Endothelial cell of umbilical vein (primary cell): ENCODE measurements around the gene KXD1. TPM values are rescaled to one million over a fixed set of nuclear protein-coding genes. Genes with fewer than 3 reads are reported as not detected.
A peak's percentile ranks its signal among the peaks of the same experiment; 100 is the strongest.

Experiments
- BruUV-seq: library from RNA; stranded (reverse); fragments of 400-500 nt; replicated peaks from 2 replicates; lab custom pipeline; 2021; lab: Mats Ljungman, UMichigan
- CTCF ChIA-PET: fragments of 300-600, 350-600 bp; sonication (Branson Sonifier 250); formaldehyde crosslinking; loops from one replicate; lab custom pipeline; 2021; ENCODE audit warnings: antibody characterized with exemption, inconsistent platforms; lab: Charles Lee
- POLR2A ChIA-PET: fragments of 300-600, 350-600 bp; sonication (Branson Sonifier 250); formaldehyde crosslinking; loops from one replicate; lab custom pipeline; 2021; ENCODE audit warnings: antibody characterized with exemption, inconsistent platforms; lab: Charles Lee
- DNase-seq: peaks from one replicate; pipeline ENCODE4 v3.0.0-alpha.2; 2011; ENCODE audit warnings: low read depth, low spot score
- FAIRE-seq: peaks from 2 replicates; lab custom pipeline; 2011; peaks lifted over from hg19 to GRCh38; lab: Jason Lieb, UNC
- H2AFZ ChIP-seq: 2 replicates; pipeline ENCODE4 v1.6.0; 2012; ENCODE audit warnings: low read depth, low read length, control low read depth, inconsistent platforms
- H3K27ac ChIP-seq: 2 replicates; pipeline ENCODE4 v1.5.1; 2011; ENCODE audit warnings: low read depth, mild to moderate bottlenecking, control low read depth, low read length, moderate library complexity; ENCODE audit not compliant: insufficient read depth
- H3K27me3 ChIP-seq, 2 experiments: 2 replicates each; pipeline versions ENCODE4 v1.6.0 to v1.6.1; 2011; ENCODE audit warnings: low read length in 2 of 2, mixed read lengths in 1 of 2; ENCODE audit not compliant: control insufficient read depth in 2 of 2, insufficient read depth in 2 of 2
- H3K36me3 ChIP-seq, 2 experiments: 2 replicates in 1 of 2; 3 replicates in 1 of 2; pipeline ENCODE4 v1.5.1; 2011; ENCODE audit warnings: low read length in 2 of 2, mild to moderate bottlenecking in 1 of 2, moderate library complexity in 1 of 2; ENCODE audit not compliant: control insufficient read depth in 2 of 2, insufficient read depth in 2 of 2; ENCODE audit errors: extremely low read depth in 1 of 2
- H3K4me1 ChIP-seq: 3 replicates; pipeline ENCODE4 v1.5.1; 2011; ENCODE audit warnings: mild to moderate bottlenecking, low read length; ENCODE audit not compliant: control insufficient read depth, insufficient read depth; ENCODE audit errors: extremely low read depth
- H3K4me2 ChIP-seq: 2 replicates; pipeline ENCODE4 v1.6.1; 2011; ENCODE audit warnings: low read length, control low read depth, mixed read lengths; ENCODE audit not compliant: insufficient read depth
- H3K4me3 ChIP-seq, 3 experiments: fragments of 200-600 bp in 1 of 3; sonication (generic), shearing (Covaris generic) in 1 of 3; replicated peaks in 1 of 3; 2 replicates each; pipeline ENCODE4 v1.5.1; 2011 to 2016; ENCODE audit warnings: control low read depth in 3 of 3, low read length in 3 of 3, mild to moderate bottlenecking in 2 of 3, inconsistent platforms in 1 of 3, low read depth in 1 of 3, moderate library complexity in 1 of 3; ENCODE audit not compliant: insufficient read depth in 1 of 3
- H3K79me2 ChIP-seq: 2 replicates; pipeline ENCODE4 v1.6.0; 2012; ENCODE audit warnings: low read length, inconsistent platforms; ENCODE audit not compliant: control insufficient read depth, insufficient read depth
- H3K9ac ChIP-seq: replicated peaks from 2 replicates; pipeline ENCODE3; 2011; ENCODE audit warnings: low read length, control low read depth; ENCODE audit not compliant: insufficient read depth; ENCODE audit errors: extremely low read depth
- H3K9me1 ChIP-seq: replicated peaks from 3 replicates; pipeline ENCODE4 v1.6.0; 2011; ENCODE audit warnings: mild to moderate bottlenecking, low read length; ENCODE audit not compliant: control insufficient read depth, insufficient read depth; ENCODE audit errors: extremely low read depth
- H3K9me3 ChIP-seq: replicated peaks from 2 replicates; pipeline ENCODE4 v1.5.1; 2012; ENCODE audit warnings: low read length, inconsistent platforms; ENCODE audit not compliant: control insufficient read depth, insufficient read depth
- H4K20me1 ChIP-seq: replicated peaks from 2 replicates; pipeline ENCODE3; 2011; ENCODE audit warnings: mild to moderate bottlenecking, low read length; ENCODE audit not compliant: control insufficient read depth, insufficient read depth; ENCODE audit errors: extremely low read depth
- EZH2 ChIP-seq: IDR thresholded peaks from 2 replicates; pipeline ENCODE4 v1.6.1; 2012; ENCODE audit warnings: borderline replicate concordance, low read depth, mild to moderate bottlenecking, moderate library complexity, low read length, inconsistent platforms; ENCODE audit not compliant: severe bottlenecking
- FOS ChIP-seq: IDR thresholded peaks from 2 replicates; pipeline ENCODE4 v1.6.1; 2011; ENCODE audit warnings: mild to moderate bottlenecking, low read length, moderate library complexity, borderline replicate concordance; ENCODE audit not compliant: insufficient read depth
- GATA2 ChIP-seq: IDR thresholded peaks from 2 replicates; pipeline ENCODE4 v1.7.0; 2011; ENCODE audit warnings: low read depth, mild to moderate bottlenecking, moderate library complexity, mixed read lengths, low read length; ENCODE audit not compliant: insufficient read length, insufficient read depth
- MYC ChIP-seq: IDR thresholded peaks from one replicate; pipeline ENCODE4 v1.6.1; 2011; ENCODE audit warnings: mild to moderate bottlenecking, low read depth, low read length
- POLR2A ChIP-seq: IDR thresholded peaks from 2 replicates; pipeline ENCODE4 v1.6.1; 2012; ENCODE audit warnings: low read depth, mild to moderate bottlenecking, control low read depth, low read length
- dilution Hi-C: fragments of 300-500 bp; cut with MboI; formaldehyde crosslinking; loops from one replicate; pipeline ENCODE4 v1.15.0; 2019; ENCODE audit warnings: low sequenced_read_pairs; ENCODE audit not compliant: extremely low pct_ligation_motif_present
- intact Hi-C: fragments of 100-400 bp; cut with micrococcal nuclease; formaldehyde crosslinking; loops from one replicate; pipeline ENCODE4 v1.10.0; 2022
- polyA plus RNA-seq, 4 experiments: library from polyadenylated mRNA; depleted of rRNA in 3 of 4; stranded (reverse) in 3 of 4; unstranded in 1 of 4; fragments of >200 nt; gene quantifications; 2 replicates each; pipeline versions ENCODE4 v1.2.1 to v1.2.3, GENCODE V29; 2011 to 2012; ENCODE audit warnings: missing spikeins in 1 of 4
- total RNA-seq: library from RNA; stranded (reverse); gene quantifications from 2 replicates; pipeline ENCODE4 v1.2.3, GENCODE V29; 2021

The KXD1 gene
- total and polyA plus RNA-seq, 2 donors (not counting 3 experiments of a cell fraction or from before 2014, with no cell fraction given): 134 to 186 TPM

- ChIA-PET POLR2A (no interaction called here), CTCF (interaction anchor here (1.5 kb wide), 1 partner anchor 14 kb away, joined by 5 read pairs; no protein-coding TSS in a partner anchor)
- Histone ChIP-seq H3K4me2 (no peak overlapping the region), H4K20me1 (no peaks in the 10 kb centered on the region), H3K9ac (no peak overlapping the region), H2AFZ (no peak overlapping the region), H3K9me1 (no peaks in the 10 kb centered on the region), H3K27me3 (peaks cover 73 to 83% of the 10 kb centered on the region in 2 experiments), H3K9me3 (no peaks in the 10 kb centered on the region), H3K36me3 (no peaks in the 10 kb centered on the region), H3K27ac (no peak overlapping the region), H3K79me2 (no peaks in the 10 kb centered on the region), H3K4me3 (no peak overlapping the region), H3K4me1 (peaks cover 13% of the 10 kb centered on the region)
- no TSS peak for BruUV-seq
- intact Hi-C loops (no loop called here), dilution Hi-C loops (no loop called here)
- no peak for DNase-seq
- no peak for TF ChIP-seq GATA2
- peak; percentile 98 for TF ChIP-seq EZH2
- TF ChIP-seq POLR2A: no peak
- no peak for TF ChIP-seq FOS
- no peak for FAIRE-seq
Observed at GRCh38 chr19:18607226-18608101, 49.8 kb downstream of the KXD1 start.

GRCh38 chr19:18608102-18608804 lies 50.6 kb downstream of the KXD1 start:
- Histone ChIP-seq H3K36me3 (no peaks in the 10 kb centered on the region), H3K4me3 (no peak overlapping the region), H3K27me3 (peaks cover 76 to 86% of the 10 kb centered on the region in 2 experiments), H3K27ac (no peak overlapping the region), H3K9me1 (no peaks in the 10 kb centered on the region), H3K9me3 (no peaks in the 10 kb centered on the region), H3K4me1 (peaks cover 16% of the 10 kb centered on the region), H3K4me2 (no peak overlapping the region), H3K9ac (no peak overlapping the region), H4K20me1 (no peaks in the 10 kb centered on the region), H3K79me2 (no peaks in the 10 kb centered on the region), H2AFZ (no peak overlapping the region)
- POLR2A ChIA-PET: no interaction called here
- CTCF ChIA-PET: interaction anchor here (1.5 kb wide), 1 partner anchor 15 kb away, joined by 5 read pairs; no protein-coding TSS in a partner anchor
- no peak for TF ChIP-seq MYC
- TF ChIP-seq EZH2: peak; percentile 65
- intact Hi-C loops (no loop called here), dilution Hi-C loops (no loop called here)
- no peak for DNase-seq
- BruUV-seq: no TSS peak
- no peak for FAIRE-seq
